ENCODE results near the gene CBX2. TPM values are rescaled to one million over a fixed set of nuclear protein-coding genes. Genes with fewer than 3 reads are reported as not detected.
A peak's percentile ranks its signal among the peaks of the same experiment; 100 is the strongest.

Gene CBX2
- total RNA-seq, 2 donors from 2014 or later, result 1.6 to 2.0 TPM

DNA sequence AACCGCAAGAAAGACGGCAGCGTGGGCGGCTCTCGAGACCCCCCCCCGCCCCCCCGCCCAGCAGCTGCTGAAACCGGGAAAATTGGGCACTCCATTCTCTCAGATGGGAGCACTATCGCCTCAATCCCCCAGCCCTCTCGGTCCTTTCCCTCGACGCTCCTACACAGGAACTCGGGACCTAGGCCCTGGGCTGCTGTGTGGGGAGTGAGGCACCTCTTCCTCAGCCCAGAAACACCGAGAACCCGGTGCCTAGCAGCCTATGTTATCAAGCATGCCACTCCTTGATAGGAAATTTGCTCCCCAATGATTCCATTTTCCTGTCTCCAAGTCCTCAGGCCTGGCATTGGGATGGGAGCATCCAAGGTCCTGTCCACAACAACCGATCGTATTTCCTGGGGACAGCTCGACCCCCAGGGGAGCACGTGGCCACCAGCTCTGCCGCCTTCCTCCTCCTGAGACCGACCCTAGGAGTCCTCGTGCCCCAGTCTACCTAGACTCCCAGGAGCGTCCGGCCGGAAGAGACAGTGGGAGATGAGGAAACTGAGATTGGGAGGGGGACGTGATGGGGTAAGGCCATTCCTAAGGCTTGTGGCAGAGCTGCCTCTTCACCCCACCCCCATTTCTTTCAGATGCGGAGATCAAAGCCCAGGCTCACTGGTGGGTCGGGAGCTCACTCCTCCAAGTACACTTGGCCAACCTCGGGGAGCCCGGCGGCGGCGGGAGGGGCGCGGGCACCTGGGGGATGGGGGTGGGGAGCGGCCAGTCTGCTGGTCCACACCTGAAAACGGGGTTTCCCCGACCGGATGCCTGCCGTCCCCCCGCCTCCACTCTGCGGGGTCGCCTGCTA lies 36.4 kb downstream of the CBX2 start:
- Histone ChIP-seq H3K9me3 (no peaks in the 10 kb centered on the region), H3K27me3 (peaks cover 3 to 21% of the 10 kb centered on the region in 2 donors), H3K4me1 (peaks cover 45% of the 10 kb centered on the region), H3K27ac (peak overlapping the region; percentile 30 to 64 (median 44)), H3K4me3 (no peak overlapping the region), H3K36me3 (replicated peaks in 1 of 2; ENCODE audit: insufficient read depth in 1 of 2, low read depth in 2 of 2) (no peaks in the 10 kb centered on the region)
- TF ChIP-seq POLR2A (IDR thresholded peaks at IDR 0.05), result no peak
- TF ChIP-seq, protein P1, sequence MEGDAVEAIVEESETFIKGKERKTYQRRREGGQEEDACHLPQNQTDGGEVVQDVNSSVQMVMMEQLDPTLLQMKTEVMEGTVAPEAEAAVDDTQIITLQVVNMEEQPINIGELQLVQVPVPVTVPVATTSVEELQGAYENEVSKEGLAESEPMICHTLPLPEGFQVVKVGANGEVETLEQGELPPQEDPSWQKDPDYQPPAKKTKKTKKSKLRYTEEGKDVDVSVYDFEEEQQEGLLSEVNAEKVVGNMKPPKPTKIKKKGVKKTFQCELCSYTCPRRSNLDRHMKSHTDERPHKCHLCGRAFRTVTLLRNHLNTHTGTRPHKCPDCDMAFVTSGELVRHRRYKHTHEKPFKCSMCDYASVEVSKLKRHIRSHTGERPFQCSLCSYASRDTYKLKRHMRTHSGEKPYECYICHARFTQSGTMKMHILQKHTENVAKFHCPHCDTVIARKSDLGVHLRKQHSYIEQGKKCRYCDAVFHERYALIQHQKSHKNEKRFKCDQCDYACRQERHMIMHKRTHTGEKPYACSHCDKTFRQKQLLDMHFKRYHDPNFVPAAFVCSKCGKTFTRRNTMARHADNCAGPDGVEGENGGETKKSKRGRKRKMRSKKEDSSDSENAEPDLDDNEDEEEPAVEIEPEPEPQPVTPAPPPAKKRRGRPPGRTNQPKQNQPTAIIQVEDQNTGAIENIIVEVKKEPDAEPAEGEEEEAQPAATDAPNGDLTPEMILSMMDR (IDR thresholded peaks at IDR 0.05), result no peak
- 26 to 62% methylated on average over 19 to 42 of the region's 43 CpGs for WGBS, 2 donors
- intact Hi-C loops (cut with DNase I), result no loop called here
- DNase-seq (no peak), ATAC-seq (no peak)

DNA sequence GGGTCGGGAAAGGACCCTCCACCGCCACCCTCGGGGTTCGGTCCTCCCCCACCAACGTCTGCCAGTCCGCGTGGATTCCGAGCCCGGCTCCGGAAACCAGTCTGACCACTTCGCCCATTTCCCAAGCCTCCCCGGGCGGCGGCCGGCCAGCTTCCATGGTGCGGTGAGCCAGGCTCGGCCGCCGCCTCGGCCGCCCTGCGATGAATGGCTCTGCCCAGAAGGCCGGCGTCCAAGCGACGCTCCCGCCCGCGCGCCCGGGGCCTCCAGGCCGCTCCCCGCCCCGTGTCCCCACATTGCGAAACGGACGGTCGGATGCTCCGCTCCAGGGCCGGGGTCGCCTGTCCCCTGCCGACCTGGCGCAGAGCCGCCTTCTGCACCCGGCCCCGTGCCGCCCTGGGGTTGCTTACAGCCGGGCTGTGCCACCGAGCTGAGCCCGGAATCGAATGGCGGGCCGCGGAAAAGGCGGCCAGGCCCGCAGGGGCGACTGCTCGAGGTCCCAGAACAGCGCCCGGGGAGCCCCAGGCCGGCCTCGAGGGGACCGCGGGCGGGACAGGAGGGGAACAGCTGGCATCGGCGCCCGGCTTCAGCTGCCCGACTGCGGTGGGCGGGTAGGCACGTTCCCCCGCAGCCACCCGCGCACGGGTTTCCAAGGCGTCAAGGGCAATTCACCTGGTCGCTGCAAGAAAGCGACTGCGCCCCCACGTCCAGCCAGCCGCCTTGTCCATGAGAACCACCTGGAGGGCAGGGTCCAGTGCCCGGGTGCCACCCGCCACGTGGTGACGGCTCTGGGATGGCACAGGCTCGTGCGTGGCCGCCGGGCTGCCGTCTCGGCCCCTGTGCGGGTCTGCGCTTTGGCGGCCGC lies 37.3 kb downstream of the CBX2 start:
- peak overlapping the region; percentile 30 to 64 (median 44) for H3K27ac ChIP-seq
- no peaks in the 10 kb centered on the region for H3K36me3 ChIP-seq (replicated peaks in 1 of 2; ENCODE audit: insufficient read depth in 1 of 2, low read depth in 2 of 2)
- DNase-seq (peak; percentile 80 to 88 (median 84)), ATAC-seq (peak; percentile 77)
- peaks cover 44% of the 10 kb centered on the region for H3K4me1 ChIP-seq
- intact Hi-C loops (cut with DNase I), result no loop called here
- no peak overlapping the region for H3K4me3 ChIP-seq
- WGBS, 2 donors, result 9 to 39% methylated on average over 14 to 85 of the region's 96 CpGs
- H3K27me3 ChIP-seq, result peaks cover 3 to 21% of the 10 kb centered on the region in 2 donors
- TF ChIP-seq, protein P1 (IDR thresholded peaks at IDR 0.05), result no peak
- peak in 2 of 3 donors; percentile 33 to 34 for TF ChIP-seq POLR2A (IDR thresholded peaks at IDR 0.05)
- H3K9me3 ChIP-seq, result no peaks in the 10 kb centered on the region

DNA sequence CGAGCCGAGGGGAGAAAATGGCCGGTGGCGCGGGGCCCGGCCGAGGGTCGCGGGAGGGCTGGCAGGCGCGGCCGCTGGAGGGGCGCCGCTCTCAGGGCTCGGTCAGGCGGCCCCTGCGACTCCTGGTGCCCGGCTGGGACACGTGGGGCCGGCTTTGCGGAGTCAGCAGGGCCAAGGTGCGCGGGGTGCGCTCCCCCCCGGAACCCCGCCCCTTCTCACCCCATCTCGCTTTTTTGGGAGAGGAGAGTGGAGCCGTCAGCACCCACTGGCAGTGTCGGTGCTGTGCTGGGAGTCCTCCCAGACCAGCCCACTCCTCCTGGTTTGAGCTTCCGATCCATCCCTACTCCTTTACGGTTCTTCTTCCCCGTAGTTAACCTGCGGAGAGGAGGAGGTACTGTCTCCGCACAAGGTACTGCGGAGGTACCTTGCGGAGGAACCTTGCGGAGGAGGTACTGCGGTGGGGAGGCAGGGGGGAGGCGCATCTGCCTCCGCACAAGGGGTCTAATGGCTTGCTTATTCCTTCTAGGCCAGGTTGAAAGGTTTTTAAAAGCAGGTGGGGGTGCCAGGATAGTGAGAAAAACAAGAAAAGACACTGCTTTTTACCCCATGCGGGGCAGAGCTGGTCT lies 38.0 kb downstream of the CBX2 start:
- WGBS, 2 donors, result 66 to 88% methylated on average over 19 to 40 of the region's 41 CpGs
- Histone ChIP-seq H3K36me3 (replicated peaks in 1 of 2; ENCODE audit: insufficient read depth in 1 of 2, low read depth in 2 of 2) (no peaks in the 10 kb centered on the region), H3K4me3 (no peak overlapping the region), H3K27ac (no peak overlapping the region), H3K4me1 (peaks cover 43% of the 10 kb centered on the region), H3K27me3 (peaks cover 3 to 21% of the 10 kb centered on the region in 2 donors), H3K9me3 (no peaks in the 10 kb centered on the region)
- TF ChIP-seq POLR2A (IDR thresholded peaks at IDR 0.05), result no peak
- TF ChIP-seq, protein P1 (IDR thresholded peaks at IDR 0.05), result no peak
- no peak for DNase-seq
- intact Hi-C loops (cut with DNase I), result no loop called here
- ATAC-seq, result no peak

DNA sequence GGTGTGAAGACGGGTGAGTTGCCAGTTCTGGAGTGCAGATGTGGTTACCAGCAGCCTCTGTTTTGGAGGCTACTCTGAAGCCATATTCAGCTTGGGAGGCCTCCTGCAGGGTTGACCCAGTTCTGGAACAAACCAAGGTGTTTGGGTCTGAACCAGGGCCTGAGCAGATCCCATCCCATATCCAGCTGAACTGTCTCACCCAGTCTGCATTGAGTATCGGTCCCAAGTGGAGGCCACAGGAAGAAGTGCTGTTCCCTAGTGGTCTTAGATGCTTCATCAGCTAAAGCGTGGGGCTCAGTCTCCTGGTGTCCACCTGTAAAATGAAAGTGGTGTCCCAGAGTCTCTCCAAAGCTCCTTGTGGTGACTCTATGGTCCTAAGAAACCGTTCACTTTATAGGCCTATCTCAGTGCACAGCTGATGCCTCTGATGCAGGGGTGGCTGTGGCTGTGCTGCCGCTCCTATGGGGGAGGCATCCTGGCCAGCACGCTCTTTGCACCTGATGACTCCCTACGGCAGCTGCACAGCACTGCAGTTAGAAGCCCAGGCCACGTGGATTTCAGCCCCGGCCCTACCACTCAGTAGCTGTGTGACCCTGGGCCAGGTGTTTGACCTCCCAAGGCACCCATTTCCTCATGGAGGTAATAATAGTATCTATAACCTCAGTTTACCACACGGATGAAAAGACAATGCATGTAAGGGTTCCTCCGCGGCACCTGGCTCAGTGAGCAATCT lies 40.2 kb downstream of the CBX2 start:
- DNase-seq, result no peak
- Histone ChIP-seq H3K27me3 (no peaks in the 10 kb centered on the region), H3K9me3 (no peaks in the 10 kb centered on the region), H3K4me1 (peaks cover 30% of the 10 kb centered on the region), H3K27ac (no peak overlapping the region), H3K4me3 (no peak overlapping the region), H3K36me3 (replicated peaks in 1 of 2; ENCODE audit: insufficient read depth in 1 of 2, low read depth in 2 of 2) (no peaks in the 10 kb centered on the region)
- ATAC-seq, result no peak
- WGBS, 2 donors, result 92 to 94% methylated on average over 7 to 12 of the region's 12 CpGs
- intact Hi-C loops (cut with DNase I), result no loop called here
- no peak for TF ChIP-seq POLR2A (IDR thresholded peaks at IDR 0.05)
- TF ChIP-seq, protein P1 (IDR thresholded peaks at IDR 0.05), result no peak
